Neural progenitor cell (in vitro differentiated cells): Measurements from ENCODE around the gene MYO10.

Experiments
- EZH2 ChIP-seq: fragments of 200-600 bp; sonication (generic); IDR thresholded peaks from 2 replicates; pipeline ENCODE4 v1.6.1; 2017; ENCODE audit warnings: antibody characterized with exemption, mild to moderate bottlenecking, moderate library complexity
- EZH2phosphoT487 ChIP-seq: fragments of 200-600 bp; sonication (generic); IDR thresholded peaks from 2 replicates; pipeline ENCODE4 v1.6.1; 2017; ENCODE audit warnings: antibody characterized with exemption
- TF ChIP-seq, protein P1 (sequence below): fragments of 200-600 bp; sonication (generic); IDR thresholded peaks from 2 replicates; pipeline ENCODE4 v1.5.1; 2017; ENCODE audit warnings: antibody characterized with exemption, mild to moderate bottlenecking

DNA sequence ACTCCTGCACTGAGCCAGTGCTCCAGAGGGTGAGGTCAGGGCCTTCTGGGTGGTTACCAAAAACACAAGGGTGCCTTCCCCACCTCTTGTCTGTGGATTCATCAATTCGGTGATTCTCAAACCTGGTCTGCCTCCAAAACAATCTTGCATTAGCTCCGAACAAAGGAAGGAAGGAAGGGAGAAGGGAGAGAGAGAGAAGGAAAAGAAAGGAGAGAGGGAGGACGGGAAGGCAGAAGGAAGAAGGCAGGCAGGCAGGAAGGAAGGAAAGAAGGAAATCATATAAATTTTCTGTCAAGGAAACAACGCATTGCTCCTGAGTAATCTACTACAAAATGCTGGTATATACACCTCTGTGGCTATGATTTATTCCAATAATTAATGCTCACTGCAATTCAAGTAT, 39.3 kb downstream of the MYO10 start:
- TF ChIP-seq EZH2, result no peak
- TF ChIP-seq, protein P1, sequence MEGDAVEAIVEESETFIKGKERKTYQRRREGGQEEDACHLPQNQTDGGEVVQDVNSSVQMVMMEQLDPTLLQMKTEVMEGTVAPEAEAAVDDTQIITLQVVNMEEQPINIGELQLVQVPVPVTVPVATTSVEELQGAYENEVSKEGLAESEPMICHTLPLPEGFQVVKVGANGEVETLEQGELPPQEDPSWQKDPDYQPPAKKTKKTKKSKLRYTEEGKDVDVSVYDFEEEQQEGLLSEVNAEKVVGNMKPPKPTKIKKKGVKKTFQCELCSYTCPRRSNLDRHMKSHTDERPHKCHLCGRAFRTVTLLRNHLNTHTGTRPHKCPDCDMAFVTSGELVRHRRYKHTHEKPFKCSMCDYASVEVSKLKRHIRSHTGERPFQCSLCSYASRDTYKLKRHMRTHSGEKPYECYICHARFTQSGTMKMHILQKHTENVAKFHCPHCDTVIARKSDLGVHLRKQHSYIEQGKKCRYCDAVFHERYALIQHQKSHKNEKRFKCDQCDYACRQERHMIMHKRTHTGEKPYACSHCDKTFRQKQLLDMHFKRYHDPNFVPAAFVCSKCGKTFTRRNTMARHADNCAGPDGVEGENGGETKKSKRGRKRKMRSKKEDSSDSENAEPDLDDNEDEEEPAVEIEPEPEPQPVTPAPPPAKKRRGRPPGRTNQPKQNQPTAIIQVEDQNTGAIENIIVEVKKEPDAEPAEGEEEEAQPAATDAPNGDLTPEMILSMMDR, result no peak
- TF ChIP-seq EZH2phosphoT487, result no peak
